IMR-90 (cell line): ENCODE data around the gene PRKCB. TPM values are rescaled to one million over a fixed set of nuclear protein-coding genes. Genes with fewer than 3 reads are reported as not detected.

Experiments
- ATAC-seq: fragments of 200-7000 bp; cut with Tn5 transposase; 2 replicates; pipeline ENCODE4 v1.9.1; 2020; ENCODE audit warnings: low read depth, mild to moderate bottlenecking, moderate library complexity
- BruUV-seq: library from RNA; stranded (reverse); fragments of 400-500 nt; replicated peaks from 2 replicates; lab custom pipeline; 2021; lab: Mats Ljungman, UMichigan
- CTCF ChIA-PET: fragments of 300-600 bp; formaldehyde crosslinking; extraction: SDS; loops from one replicate; lab custom pipeline; 2021; ENCODE audit warnings: antibody characterized with exemption; lab: Yijun Ruan, JAX
- POLR2A ChIA-PET: fragments of 300-600 bp; sonication (Branson Sonifier 250); formaldehyde crosslinking; loops from one replicate; lab custom pipeline; 2022; ENCODE audit warnings: antibody characterized with exemption; ENCODE audit not compliant: unreplicated experiment; lab: Charles Lee
- DNase-seq: peaks from one replicate; pipeline ENCODE4 v3.0.0; 2013
- H2AFZ ChIP-seq: replicated peaks from 2 replicates; pipeline ENCODE3; 2013; ENCODE audit warnings: low read length, mild to moderate bottlenecking; ENCODE audit not compliant: poor library complexity
- H2AK5ac ChIP-seq: 2 replicates; pipeline ENCODE4 v1.6.1; 2013; ENCODE audit warnings: low read depth, low read length, inconsistent platforms
- H2AK9ac ChIP-seq: replicated peaks from 2 replicates; pipeline ENCODE3; 2013; ENCODE audit warnings: mild to moderate bottlenecking, low read depth, low read length, moderate library complexity; ENCODE audit not compliant: poor library complexity
- H2BK120ac ChIP-seq: 2 replicates; pipeline ENCODE4 v1.6.1; 2013; ENCODE audit warnings: low read depth, low read length, inconsistent platforms
- H2BK15ac ChIP-seq: 3 replicates; pipeline ENCODE4 v1.6.1; 2013; ENCODE audit warnings: low read depth, low read length, inconsistent platforms
- H2BK20ac ChIP-seq: 2 replicates; pipeline ENCODE4 v1.6.1; 2013; ENCODE audit warnings: low read depth, mild to moderate bottlenecking, inconsistent platforms, low read length, moderate library complexity
- H2BK5ac ChIP-seq: 2 replicates; pipeline ENCODE4 v1.6.1; 2013; ENCODE audit warnings: mild to moderate bottlenecking, low read depth, low read length, inconsistent platforms; ENCODE audit not compliant: poor library complexity, severe bottlenecking
- H3K14ac ChIP-seq: replicated peaks from 2 replicates; pipeline ENCODE4 v1.6.1; 2013; ENCODE audit warnings: low read depth, low read length, inconsistent platforms
- H3K18ac ChIP-seq: 2 replicates; pipeline ENCODE4 v1.6.1; 2013; ENCODE audit warnings: low read depth, low read length, control low read depth
- H3K23ac ChIP-seq: 2 replicates; pipeline ENCODE4 v1.6.1; 2013; ENCODE audit warnings: low read depth, low read length, inconsistent platforms
- H3K27ac ChIP-seq: 2 replicates; pipeline ENCODE4 v1.5.1; 2013; ENCODE audit warnings: mild to moderate bottlenecking, control low read depth, low read length; ENCODE audit not compliant: insufficient read depth
- H3K27me3 ChIP-seq: 2 replicates; pipeline ENCODE4 v1.6.1; 2013; ENCODE audit warnings: low read length; ENCODE audit not compliant: control insufficient read depth, insufficient read depth
- H3K36me3 ChIP-seq: 2 replicates; pipeline ENCODE4 v1.6.1; 2013; ENCODE audit warnings: low read length, mixed read lengths; ENCODE audit not compliant: control insufficient read depth, insufficient read depth
- H3K4ac ChIP-seq: 2 replicates; pipeline ENCODE4 v1.6.1; 2013; ENCODE audit warnings: low read depth, low read length, inconsistent platforms
- H3K4me1 ChIP-seq: 2 replicates; pipeline ENCODE4 v1.6.1; 2013; ENCODE audit warnings: low read length, mixed read lengths; ENCODE audit not compliant: control insufficient read depth, insufficient read depth
- H3K4me2 ChIP-seq: 2 replicates; pipeline ENCODE4 v1.6.1; 2013; ENCODE audit warnings: low read depth, mild to moderate bottlenecking, control low read depth, low read length, moderate library complexity
- H3K4me3 ChIP-seq: 2 replicates; pipeline ENCODE4 v1.5.1; 2013; ENCODE audit warnings: low read depth, mild to moderate bottlenecking, control low read depth, low read length, moderate library complexity; ENCODE audit not compliant: insufficient read depth
- H3K56ac ChIP-seq: 2 replicates; pipeline ENCODE4 v1.6.1; 2013; ENCODE audit warnings: low read length, inconsistent platforms; ENCODE audit not compliant: insufficient read depth; ENCODE audit errors: extremely low read depth
- H3K79me1 ChIP-seq, 2 experiments: 2 replicates each; pipeline ENCODE4 v1.6.1; 2013; ENCODE audit warnings: low read length in 2 of 2, inconsistent platforms in 1 of 2, low read depth in 1 of 2
- H3K9ac ChIP-seq: 2 replicates; pipeline ENCODE4 v1.6.1; 2013; ENCODE audit warnings: low read depth, low read length, control low read depth
- H3K9me1 ChIP-seq: 2 replicates; pipeline ENCODE4 v1.6.1; 2013; ENCODE audit warnings: low read length, inconsistent platforms; ENCODE audit not compliant: insufficient read depth
- H3K9me3 ChIP-seq: 2 replicates; pipeline ENCODE4 v1.6.1; 2013; ENCODE audit warnings: low read length; ENCODE audit not compliant: control insufficient read depth, insufficient read depth
- H4K20me1 ChIP-seq: 2 replicates; pipeline ENCODE4 v1.6.1; 2013; ENCODE audit warnings: low read length, inconsistent platforms; ENCODE audit not compliant: insufficient read depth
- H4K5ac ChIP-seq: 2 replicates; pipeline ENCODE4 v1.6.1; 2013; ENCODE audit warnings: mild to moderate bottlenecking, low read depth, low read length, control low read depth
- H4K8ac ChIP-seq, 2 experiments: 2 replicates each; pipeline ENCODE4 v1.6.1; 2013; ENCODE audit warnings: low read depth in 2 of 2, low read length in 2 of 2, control low read depth in 1 of 2, inconsistent platforms in 1 of 2
- H4K91ac ChIP-seq: 2 replicates; pipeline ENCODE4 v1.6.1; 2013; ENCODE audit warnings: low read depth, low read length, inconsistent platforms; ENCODE audit not compliant: insufficient read depth
- BHLHE40 ChIP-seq: fragments of 150-350 bp; IDR thresholded peaks from 2 replicates; pipeline ENCODE4 v1.6.1; 2016; ENCODE audit warnings: mild to moderate bottlenecking, low read depth, low read length
- CEBPB ChIP-seq: IDR thresholded peaks from 2 replicates; pipeline ENCODE4 v1.6.1; 2012; ENCODE audit warnings: low read depth, low read length, improper control_type of control experiment
- MAZ ChIP-seq: IDR thresholded peaks from 2 replicates; pipeline ENCODE4 v1.6.1; 2012; ENCODE audit warnings: low read depth, mild to moderate bottlenecking, low read length, improper control_type of control experiment, moderate library complexity, borderline replicate concordance
- RAD21 ChIP-seq: IDR thresholded peaks from 2 replicates; pipeline ENCODE4 v1.6.1; 2012; ENCODE audit warnings: low read length, improper control_type of control experiment
- SMC3 ChIP-seq: fragments of 150-350 bp; IDR thresholded peaks from 2 replicates; pipeline ENCODE4 v1.6.1; 2016; ENCODE audit warnings: low read depth, mild to moderate bottlenecking, antibody characterized with exemption, low read length, moderate library complexity
- WGBS, 2 experiments: methylation state at CpG; one replicate each; pipeline versions ENCODE4 v1.1.5 to v1.1.7; 2013; ENCODE audit warnings: missing lambda C conversion rate in 2 of 2; ENCODE audit not compliant: insufficient read length in 1 of 2; ENCODE audit errors: extremely low coverage in 2 of 2; 5-methylcytosine and 5-hydroxymethylcytosine counted together
- dilution Hi-C: fragments of 300-500 bp; cut with HindIII; formaldehyde crosslinking; loops from one replicate; pipeline ENCODE4 v1.14.3; 2018; ENCODE audit warnings: low sequenced_read_pairs; ENCODE audit not compliant: unreplicated experiment
- in situ Hi-C: fragments of 300-500 bp; cut with MboI; formaldehyde crosslinking; loops from 3 replicates; pipeline ENCODE4 v1.14.3; 2019; ENCODE audit warnings: low sequenced_read_pairs, inconsistent platforms, mixed read lengths
- intact Hi-C: fragments of 100-400 bp; cut with micrococcal nuclease; formaldehyde crosslinking; loops from 2 replicates; pipeline ENCODE4 v1.10.0; 2022
- polyA plus RNA-seq, 3 experiments: library from polyadenylated mRNA; depleted of rRNA; stranded (reverse); fragments of >200 nt; gene quantifications; 2 replicates each; pipeline ENCODE4 v1.2.3, GENCODE V29; 2012; ENCODE audit warnings: low replicate concordance in 1 of 3
- total RNA-seq: library from RNA; depleted of rRNA; stranded (reverse); fragments of >200 nt; gene quantifications from 2 replicates; pipeline ENCODE4 v1.2.3, GENCODE V29; 2012
- TF ChIP-seq, protein P1 (sequence below): conservative IDR thresholded peaks from 2 replicates; pipeline ENCODE4 v1.5.1; 2012; ENCODE audit warnings: mild to moderate bottlenecking, low read depth, low read length, improper control_type of control experiment

PRKCB gene
- total and polyA plus RNA-seq, 2 of the 4 experiments (the other 2 are of a cell fraction), result under 0.01 TPM; not detected in 1

GRCh38 chr16:24024971-24025370 is 189.2 kb downstream of the PRKCB start:
- H3K23ac ChIP-seq, result no peak overlapping the region
- no peak overlapping the region for H3K4me2 ChIP-seq
- dilution Hi-C loops, result no loop called here
- ChIA-PET POLR2A (no interaction called here), CTCF (no interaction called here)
- H2AFZ ChIP-seq, result no peak overlapping the region
- no peak overlapping the region for H3K4ac ChIP-seq
- BruUV-seq, result no TSS peak
- H4K5ac ChIP-seq, result no peak overlapping the region
- H3K27me3 ChIP-seq, result no peaks in the 10 kb centered on the region
- no peak overlapping the region for H3K14ac ChIP-seq
- no peak overlapping the region for H3K18ac ChIP-seq
- TF ChIP-seq, protein P1, sequence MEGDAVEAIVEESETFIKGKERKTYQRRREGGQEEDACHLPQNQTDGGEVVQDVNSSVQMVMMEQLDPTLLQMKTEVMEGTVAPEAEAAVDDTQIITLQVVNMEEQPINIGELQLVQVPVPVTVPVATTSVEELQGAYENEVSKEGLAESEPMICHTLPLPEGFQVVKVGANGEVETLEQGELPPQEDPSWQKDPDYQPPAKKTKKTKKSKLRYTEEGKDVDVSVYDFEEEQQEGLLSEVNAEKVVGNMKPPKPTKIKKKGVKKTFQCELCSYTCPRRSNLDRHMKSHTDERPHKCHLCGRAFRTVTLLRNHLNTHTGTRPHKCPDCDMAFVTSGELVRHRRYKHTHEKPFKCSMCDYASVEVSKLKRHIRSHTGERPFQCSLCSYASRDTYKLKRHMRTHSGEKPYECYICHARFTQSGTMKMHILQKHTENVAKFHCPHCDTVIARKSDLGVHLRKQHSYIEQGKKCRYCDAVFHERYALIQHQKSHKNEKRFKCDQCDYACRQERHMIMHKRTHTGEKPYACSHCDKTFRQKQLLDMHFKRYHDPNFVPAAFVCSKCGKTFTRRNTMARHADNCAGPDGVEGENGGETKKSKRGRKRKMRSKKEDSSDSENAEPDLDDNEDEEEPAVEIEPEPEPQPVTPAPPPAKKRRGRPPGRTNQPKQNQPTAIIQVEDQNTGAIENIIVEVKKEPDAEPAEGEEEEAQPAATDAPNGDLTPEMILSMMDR, result no peak
- no peak for TF ChIP-seq BHLHE40
- TF ChIP-seq RAD21, result no peak
- no peak for TF ChIP-seq CEBPB
- no peak for TF ChIP-seq SMC3
- no peak for TF ChIP-seq MAZ
- no peaks in the 10 kb centered on the region for H3K9me3 ChIP-seq
- no CpG with 5 or more reads among the region's 7 CpGs for WGBS, 2 experiments
- no peak overlapping the region for H3K4me3 ChIP-seq
- ATAC-seq, result no peak
- in situ Hi-C loops, result no loop called here
- no peak overlapping the region for H2BK15ac ChIP-seq
- no peaks in the 10 kb centered on the region for H3K79me1 ChIP-seq
- H2AK5ac ChIP-seq, result no peak overlapping the region
- intact Hi-C loops, result no loop called here
- DNase-seq, result no peak
- H4K91ac ChIP-seq, result no peak overlapping the region
- no peaks in the 10 kb centered on the region for H3K36me3 ChIP-seq
- H4K8ac ChIP-seq, result no peak overlapping the region
- no peak overlapping the region for H2BK5ac ChIP-seq
- H2AK9ac ChIP-seq, result no peak overlapping the region
- H3K4me1 ChIP-seq, result no peaks in the 10 kb centered on the region
- no peaks in the 10 kb centered on the region for H4K20me1 ChIP-seq
- no peak overlapping the region for H3K27ac ChIP-seq
- H2BK120ac ChIP-seq, result no peak overlapping the region
- no peaks in the 10 kb centered on the region for H3K9me1 ChIP-seq
- no peak overlapping the region for H3K56ac ChIP-seq
- no peak overlapping the region for H2BK20ac ChIP-seq
- H3K9ac ChIP-seq, result no peak overlapping the region
